Keratinocyte (primary cell): ENCODE data around the gene ID1.
"Not testable (repeated sequence)": the region's sequence is repeated elsewhere in the genome, so short reads cannot be mapped to it uniquely, and the experiment has no call there.

Experiments
- CTCF ChIP-seq, 3 experiments: IDR thresholded peaks in 1 of 3; conservative IDR thresholded peaks in 1 of 3; optimal IDR thresholded peaks in 1 of 3; 2 replicates in 2 of 3; 3 replicates in 1 of 3; pipeline versions ENCODE3 to v1.5.1; 2011; ENCODE audit warnings: low read length in 3 of 3, mild to moderate bottlenecking in 3 of 3, moderate library complexity in 2 of 3, control low read depth in 1 of 3, inconsistent platforms in 1 of 3; ENCODE audit not compliant: insufficient read depth in 2 of 3; ENCODE audit errors: extremely low read depth in 1 of 3
- EZH2 ChIP-seq: IDR thresholded peaks from one replicate; pipeline ENCODE4 v1.6.1; 2012; ENCODE audit warnings: inconsistent platforms, mild to moderate bottlenecking, low read length, moderate library complexity

GRCh38 chr20:31612271-31612640, 7.2 kb downstream of the ID1 start:
- not testable (repeated sequence) for TF ChIP-seq CTCF (optimal IDR thresholded peaks at IDR 0.05 in 1 of 3, IDR thresholded peaks at IDR 0.05 in 1 of 3, conservative IDR thresholded peaks at IDR 0.05 in 1 of 3; ENCODE audit: extremely low read depth in 1 of 3, insufficient read depth in 2 of 3, low read length in 3 of 3); EZH2
